WERI-Rb-1 (cell line): ENCODE results near the gene SEC31A.

Experiments used
- DNase-seq: peaks from one replicate; pipeline ENCODE4 v3.0.0-alpha.2; 2020
- H3K27ac ChIP-seq: fragments of 250-450 bp; sonication (Bioruptor Pico); 2 replicates; pipeline ENCODE4 v1.5.1; 2020; ENCODE audit warnings: mild to moderate bottlenecking, moderate library complexity
- H3K27me3 ChIP-seq: fragments of 250-450 bp; sonication (Bioruptor Pico); 2 replicates; pipeline ENCODE4 v1.5.1; 2021; ENCODE audit warnings: mild to moderate bottlenecking, low read depth, moderate library complexity; ENCODE audit not compliant: insufficient read depth, severe bottlenecking
- H3K36me3 ChIP-seq: fragments of 250-450 bp; sonication (Bioruptor Pico); 2 replicates; pipeline ENCODE4 v1.5.1; 2020; ENCODE audit warnings: mild to moderate bottlenecking, moderate library complexity
- H3K4me3 ChIP-seq: 2 replicates; pipeline ENCODE4 v1.5.1; 2011; ENCODE audit warnings: low read depth, mild to moderate bottlenecking, control low read depth, low read length
- H3K9me3 ChIP-seq: fragments of 250-450 bp; sonication (Bioruptor Pico); 2 replicates; pipeline ENCODE4 v1.5.1; 2021; ENCODE audit warnings: mild to moderate bottlenecking, moderate library complexity; ENCODE audit not compliant: severe bottlenecking
- CTCF ChIP-seq: IDR thresholded peaks from 2 replicates; pipeline ENCODE4 v1.5.1; 2011; ENCODE audit warnings: low read depth, mild to moderate bottlenecking, control low read depth, inconsistent platforms, low read length

SEC31A gene

GRCh38 chr4:82785611-82786400 is 105.1 kb downstream of the SEC31A start:
- no peaks in the 10 kb centered on the region for H3K9me3 ChIP-seq
- H3K4me3 ChIP-seq, result no peak overlapping the region
- no peak for TF ChIP-seq CTCF
- H3K36me3 ChIP-seq, result no peaks in the 10 kb centered on the region; the same call in 1 of the 2 replicates
- DNase-seq, result no peak
- no peak overlapping the region for H3K27ac ChIP-seq
- no peaks in the 10 kb centered on the region for H3K27me3 ChIP-seq

DNA sequence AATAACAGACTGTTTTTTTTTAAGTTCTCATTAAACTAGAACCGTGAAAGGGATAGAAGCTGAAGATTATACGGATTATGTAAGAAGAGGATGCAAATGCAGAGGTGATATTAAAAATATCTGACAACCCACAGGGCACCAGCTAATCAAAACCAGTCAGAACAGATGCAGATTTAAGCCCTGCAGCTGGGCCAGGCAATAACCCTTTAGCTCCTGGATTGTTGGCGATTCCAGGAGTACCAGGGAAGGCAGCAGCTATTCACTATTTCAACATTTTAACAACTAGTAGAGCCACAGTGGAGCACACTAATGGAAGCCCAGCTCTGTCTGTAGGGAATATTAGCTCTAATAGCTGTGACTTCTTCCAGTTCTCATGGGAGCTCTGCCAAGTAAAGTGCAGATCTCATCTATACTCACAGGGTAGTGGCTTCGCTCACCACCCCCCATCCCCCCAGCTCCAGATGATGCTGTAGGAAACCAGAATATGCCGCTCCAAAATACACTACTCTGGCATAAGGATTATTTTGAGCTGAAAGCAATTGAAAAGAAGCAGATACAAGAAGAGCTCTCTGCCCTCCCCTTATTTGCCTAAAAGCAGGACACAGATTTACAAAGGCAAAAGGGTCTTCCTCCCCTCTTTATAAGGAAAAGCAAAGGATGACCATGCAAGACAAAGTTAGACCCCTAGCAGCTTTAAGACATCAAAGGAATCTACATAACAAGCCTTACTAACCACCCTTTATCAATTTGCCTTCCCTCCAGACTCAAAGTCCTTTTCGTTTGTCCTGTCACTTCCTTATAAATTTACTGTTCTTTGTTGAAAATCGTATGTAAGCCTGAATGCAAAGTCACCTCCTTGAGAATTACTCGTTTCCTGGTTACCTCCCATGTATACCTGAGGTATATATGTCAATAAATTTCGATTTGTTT is 106.0 kb downstream of the SEC31A start:
- no peak overlapping the region for H3K27ac ChIP-seq
- no peak overlapping the region for H3K4me3 ChIP-seq
- H3K27me3 ChIP-seq, result no peaks in the 10 kb centered on the region
- H3K9me3 ChIP-seq, result no peaks in the 10 kb centered on the region
- no peak for TF ChIP-seq CTCF
- H3K36me3 ChIP-seq, result no peaks in the 10 kb centered on the region; the same call in 1 of the 2 replicates
- DNase-seq, result no peak

DNA sequence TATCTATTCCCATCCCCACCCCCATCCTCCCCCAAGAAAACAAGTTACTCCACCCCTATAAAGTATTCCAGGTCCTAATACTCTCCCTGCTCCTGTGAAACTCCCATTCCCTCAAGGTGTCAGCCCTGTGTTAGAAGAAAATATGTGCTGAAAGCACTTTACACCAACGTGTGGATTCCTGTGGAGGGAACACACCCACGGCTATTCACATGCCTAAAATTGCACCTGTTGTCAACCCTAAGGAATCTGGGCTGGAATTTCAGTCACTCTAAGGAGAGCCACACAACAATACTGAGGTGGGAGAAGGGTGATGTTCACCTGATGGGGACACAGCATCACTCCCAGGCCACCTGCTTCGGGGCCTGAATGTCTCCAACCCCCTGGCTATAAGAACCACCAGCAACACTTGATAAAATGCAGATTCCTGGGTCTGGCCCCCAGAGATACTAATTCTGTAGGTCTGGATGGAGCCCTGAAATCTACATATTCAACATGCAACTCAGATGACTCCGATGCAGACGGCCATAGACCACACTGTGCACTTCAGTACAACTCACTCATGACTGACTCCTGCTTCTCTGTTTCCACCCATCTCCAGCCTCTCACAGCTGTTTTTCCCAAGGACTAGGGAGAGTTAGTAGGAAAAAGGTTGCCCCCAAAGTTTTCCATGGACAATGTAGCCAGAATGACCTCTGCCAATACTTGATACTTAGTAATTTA is 108.2 kb downstream of the SEC31A start:
- no peak overlapping the region for H3K4me3 ChIP-seq
- no peak overlapping the region for H3K27ac ChIP-seq
- no peaks in the 10 kb centered on the region for H3K27me3 ChIP-seq
- no peak for DNase-seq
- no peak for TF ChIP-seq CTCF
- no peaks in the 10 kb centered on the region for H3K9me3 ChIP-seq
- H3K36me3 ChIP-seq, result no peaks in the 10 kb centered on the region; the same call in 1 of the 2 replicates

GRCh38 chr4:82780752-82781231 is 110.2 kb downstream of the SEC31A start:
- no peak overlapping the region for H3K27ac ChIP-seq
- no peak for DNase-seq
- H3K4me3 ChIP-seq, result no peak overlapping the region
- H3K27me3 ChIP-seq, result no peaks in the 10 kb centered on the region
- no peaks in the 10 kb centered on the region for H3K36me3 ChIP-seq
- TF ChIP-seq CTCF, result no peak
- no peaks in the 10 kb centered on the region for H3K9me3 ChIP-seq

DNA sequence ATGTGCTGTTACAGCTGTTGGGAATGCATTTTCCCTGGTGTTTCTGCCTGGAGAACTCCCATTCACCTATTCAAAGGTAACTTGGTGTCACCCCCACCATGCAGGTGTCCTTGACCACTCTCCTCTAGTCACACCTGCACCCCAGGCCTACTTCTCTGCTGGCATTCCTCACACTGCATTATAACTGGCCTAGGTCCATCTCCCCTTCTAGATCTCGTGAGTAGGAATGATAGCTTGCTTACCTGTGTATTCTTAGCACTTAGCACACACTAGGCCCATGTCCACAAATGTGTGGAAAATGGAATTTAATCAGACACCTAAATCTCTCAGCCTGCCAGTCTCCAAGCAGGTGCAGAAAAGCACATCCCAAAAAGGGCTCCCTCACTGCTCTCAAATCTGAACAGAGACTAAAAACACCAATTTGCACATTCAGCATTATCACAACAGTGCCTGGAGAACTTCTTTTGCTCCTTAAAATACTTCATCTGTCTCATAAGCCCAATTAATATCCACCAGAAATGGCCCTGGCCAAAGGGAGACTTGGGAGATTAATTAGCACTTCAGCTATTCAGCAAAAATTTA is 110.7 kb downstream of the SEC31A start:
- H3K36me3 ChIP-seq, result no peaks in the 10 kb centered on the region
- no peaks in the 10 kb centered on the region for H3K9me3 ChIP-seq
- DNase-seq, result no peak
- no peak overlapping the region for H3K4me3 ChIP-seq
- no peak overlapping the region for H3K27ac ChIP-seq
- no peak for TF ChIP-seq CTCF
- no peaks in the 10 kb centered on the region for H3K27me3 ChIP-seq
